IPS DF 4.7 (cell line): ENCODE results near the gene TMEM151B.
"Not testable (repeated sequence)": the region's sequence is repeated elsewhere in the genome, so short reads cannot be mapped to it uniquely, and the experiment has no call there.

Source experiments
- DNase-seq: peaks from one replicate; pipeline ENCODE4 v3.0.0-alpha.2; 2013; ENCODE audit warnings: low spot score; ENCODE audit errors: extremely low read depth

TMEM151B gene

DNA sequence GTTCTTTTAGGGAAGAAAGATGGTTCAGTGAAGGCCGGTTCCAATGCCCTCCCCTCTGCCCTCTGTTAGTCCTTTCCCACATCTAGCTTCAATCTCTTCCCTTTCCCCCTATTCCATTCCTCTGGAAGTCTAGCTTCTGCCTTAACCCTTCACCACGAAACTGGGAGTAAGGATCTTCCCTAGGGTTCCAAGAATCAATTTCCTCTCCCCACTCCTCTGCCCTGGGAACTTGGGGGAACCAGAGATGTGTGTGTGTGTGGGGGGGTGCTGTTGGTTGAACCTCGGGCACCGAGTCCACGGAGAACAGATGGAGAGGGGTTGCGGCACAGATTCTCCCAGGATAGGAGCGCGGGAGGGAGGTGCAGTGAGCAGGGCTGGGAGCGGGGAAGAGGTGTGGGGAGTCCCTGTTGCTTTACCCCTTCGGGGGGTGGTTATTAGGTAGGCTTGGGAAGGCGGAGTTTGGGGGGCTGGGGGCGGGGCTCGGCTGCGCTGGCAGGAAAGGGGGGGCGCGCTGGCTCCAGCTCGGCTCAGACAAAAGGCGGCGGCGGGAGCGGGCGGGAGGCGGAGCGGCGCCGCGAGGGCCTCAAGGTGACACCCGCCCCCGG is at the start of gene TMEM151B:
TSS of gene TMEM151B (plus strand) at position 530 of the 605 bp plus-strand sequence. CDS start 293 bp downstream, outside the sequence.
- no peak for DNase-seq

DNA sequence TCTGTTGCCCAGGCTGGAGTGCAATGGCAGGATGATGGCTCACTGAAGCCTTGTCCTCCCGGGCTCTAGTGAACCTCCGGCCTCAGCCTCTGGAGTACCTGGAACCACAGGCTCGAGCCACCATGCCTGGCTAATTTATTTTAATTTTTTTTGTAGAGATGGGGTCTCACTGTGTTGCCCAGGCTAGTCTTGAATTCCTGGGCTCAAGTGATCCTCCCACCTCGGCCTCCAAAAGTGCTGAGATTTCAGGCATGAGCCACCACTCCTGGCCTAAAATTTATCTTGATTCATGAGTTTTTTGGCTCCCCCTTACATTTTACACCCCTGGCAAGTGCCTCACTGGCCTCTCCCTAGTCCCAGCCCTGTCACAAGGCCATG is 49.3 kb upstream of the TMEM151B start:
- no peak for DNase-seq

DNA sequence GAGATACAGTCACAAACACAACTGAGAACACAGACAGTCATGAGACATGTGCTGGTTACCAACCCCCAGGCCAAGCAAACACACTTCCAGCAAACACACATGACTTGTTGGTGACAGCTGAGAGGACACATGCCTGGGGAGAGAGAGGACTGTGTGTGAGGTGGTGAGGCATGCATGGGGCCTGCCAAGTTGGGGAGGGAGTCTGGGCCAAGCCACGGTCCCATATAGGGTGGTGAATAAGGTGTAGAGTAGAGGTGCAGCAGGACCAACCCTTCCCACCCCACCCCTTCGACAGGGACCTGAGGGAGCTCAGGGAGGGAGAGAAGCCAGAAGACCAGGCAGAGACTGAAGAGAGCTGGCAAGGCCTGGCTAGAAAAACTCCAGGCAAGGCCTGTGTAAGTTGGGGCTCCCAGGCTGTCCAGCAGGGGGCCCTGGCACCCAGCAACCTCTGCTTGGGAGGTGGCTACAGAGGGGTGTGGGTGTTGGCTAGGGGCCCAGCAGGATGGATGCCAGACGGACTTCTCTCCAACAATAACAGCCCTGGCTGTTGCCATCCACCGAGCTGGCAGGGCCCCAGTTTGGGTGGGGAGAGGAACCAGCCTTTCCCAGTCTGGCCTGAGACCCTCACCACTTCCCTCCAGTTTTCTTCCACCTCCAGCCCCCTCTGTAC is 48.8 kb upstream of the TMEM151B start:
- DNase-seq: no peak

DNA sequence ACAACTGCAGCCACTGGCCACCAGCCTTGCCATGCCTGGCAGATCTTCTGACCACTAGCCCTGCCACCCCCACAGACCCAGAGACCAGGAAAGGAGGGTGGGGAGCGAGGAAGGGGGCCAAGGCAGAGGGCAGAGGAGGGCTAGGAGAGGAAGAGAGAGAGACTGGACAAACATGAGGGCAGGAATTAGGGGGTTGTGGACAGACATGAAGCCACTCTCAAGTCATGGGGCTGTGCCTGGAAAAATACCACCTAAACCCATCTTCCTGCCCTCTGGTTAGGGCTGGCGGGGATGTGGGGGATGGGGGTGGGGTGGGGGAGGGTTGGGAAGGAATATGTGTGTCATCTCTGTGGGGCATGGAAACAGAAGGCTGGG is 48.3 kb upstream of the TMEM151B start:
- no peak for DNase-seq

DNA sequence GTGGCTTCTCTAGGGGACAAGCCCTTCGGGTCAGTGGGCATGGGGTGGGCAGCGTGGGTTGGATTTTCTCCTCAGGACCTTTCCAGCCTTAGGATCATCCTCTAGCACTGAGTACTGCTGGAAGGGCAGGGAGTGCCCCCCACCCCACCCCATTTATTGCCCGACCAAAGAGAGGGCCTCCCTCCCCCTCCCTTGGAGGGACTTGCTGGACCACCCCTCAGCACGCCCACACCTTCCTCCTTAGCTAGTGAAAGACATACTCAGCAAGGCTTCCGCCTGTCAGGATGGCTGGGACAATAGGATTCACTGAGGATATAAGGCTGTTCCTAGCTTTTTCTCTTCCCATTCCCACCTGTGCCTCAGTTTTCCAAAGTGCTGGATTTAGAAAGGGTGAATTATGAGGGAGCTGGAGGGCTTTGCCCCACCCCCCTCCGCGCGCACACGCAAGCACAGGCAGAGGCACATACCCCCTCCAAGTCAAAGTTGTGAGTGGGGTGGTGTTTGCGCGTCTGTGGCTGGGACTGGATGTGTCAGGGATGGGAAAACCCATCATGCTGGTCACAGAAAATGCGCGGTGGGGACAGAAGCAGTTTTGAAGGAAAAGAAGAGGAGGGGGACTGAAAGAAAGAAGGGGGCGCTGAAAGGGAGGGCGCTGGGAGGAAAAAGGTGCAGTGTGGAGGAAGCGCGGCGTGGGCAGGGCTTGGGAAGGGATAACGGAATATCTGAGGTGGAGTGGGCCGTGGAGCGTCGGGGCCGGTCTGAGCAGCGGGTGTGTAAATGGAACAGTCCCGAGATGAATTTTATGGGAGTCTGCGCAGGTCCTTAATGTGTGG is 47.5 kb upstream of the TMEM151B start:
- DNase-seq: no peak

DNA sequence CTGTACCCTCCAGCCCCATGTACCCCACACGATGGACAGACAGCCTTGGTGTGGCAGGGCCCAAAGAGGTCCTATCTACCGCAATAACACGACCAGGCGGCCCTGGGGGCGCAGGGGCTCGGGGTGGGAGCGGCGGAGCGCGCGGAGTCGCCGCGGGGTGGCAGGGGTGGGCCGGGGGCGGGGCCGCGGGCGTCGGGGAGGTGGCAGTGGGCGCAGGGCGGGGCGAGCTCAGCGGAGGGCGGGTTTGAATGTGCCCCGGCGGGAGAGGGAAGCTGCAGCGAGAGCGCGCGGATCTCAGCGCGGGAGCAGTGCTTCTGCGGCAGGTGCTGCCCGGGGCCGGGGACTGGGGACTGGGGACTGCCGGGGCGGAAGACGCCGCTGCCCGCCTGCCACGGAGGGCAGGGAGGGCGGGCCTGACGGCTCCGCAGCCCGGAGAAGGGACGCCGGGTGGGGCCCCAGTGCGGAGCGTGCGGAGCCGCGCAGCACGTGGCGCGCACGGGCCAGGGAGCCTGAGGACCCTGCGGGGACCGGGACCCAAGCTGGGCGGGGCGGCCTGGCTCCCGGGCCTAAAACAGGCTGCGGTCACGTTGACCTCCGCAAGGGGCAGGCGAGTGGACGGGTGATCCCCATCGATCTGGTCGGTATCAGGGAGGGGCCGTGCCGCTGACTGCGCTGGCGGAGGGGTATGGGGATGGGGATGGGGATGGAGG is 46.8 kb upstream of the TMEM151B start, which contains the start of gene SLC29A1:
TSS of gene SLC29A1 (plus strand) at position 277 of the 710 bp plus-strand sequence. CDS start 3,719 bp downstream, outside the sequence.
- no peak for DNase-seq

DNA sequence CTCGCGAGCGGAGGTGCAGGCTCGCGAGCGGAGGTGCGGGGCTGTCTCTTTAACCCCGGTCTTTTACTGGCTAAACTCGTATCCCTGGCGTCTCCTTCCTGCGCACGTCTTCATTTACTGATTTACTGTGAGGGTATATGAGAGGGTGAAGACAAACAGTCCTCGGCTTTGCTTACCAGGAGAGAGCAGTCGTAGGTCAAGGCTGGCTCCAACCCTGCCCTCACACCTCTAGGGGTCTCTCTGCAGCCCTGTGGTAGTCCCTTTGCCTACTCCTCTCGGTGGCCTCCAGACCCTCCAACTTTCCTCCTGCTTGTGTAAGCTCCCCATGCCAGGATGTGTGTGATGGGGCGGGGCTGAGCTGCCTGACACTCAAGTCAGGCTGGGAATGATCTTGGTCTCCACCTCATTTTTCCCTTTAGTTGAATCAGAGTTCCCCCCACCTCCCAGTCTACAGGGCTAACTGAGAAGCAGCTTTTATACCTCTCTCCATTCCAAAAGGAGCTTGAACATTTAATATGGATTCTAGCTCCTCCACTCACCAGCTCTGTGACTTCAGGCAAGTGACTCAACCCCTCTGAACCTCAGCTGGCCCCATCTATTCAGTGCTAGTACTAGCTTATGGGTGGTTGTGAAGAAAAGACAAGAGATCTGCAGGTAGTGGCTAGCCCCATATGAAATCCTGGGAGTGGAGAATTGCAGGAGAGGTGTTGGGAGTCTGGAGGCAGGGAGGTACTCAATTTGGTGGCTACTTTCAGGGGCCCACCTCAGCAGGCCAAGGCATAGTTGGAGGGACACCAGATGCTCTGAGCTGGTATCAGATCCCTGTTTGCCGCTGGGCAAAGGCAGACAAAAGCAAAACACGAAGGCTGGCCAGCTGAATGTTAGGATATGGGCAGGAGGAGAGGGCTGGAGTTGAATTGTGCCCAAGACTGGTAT is 46.0 kb upstream of the TMEM151B start:
- no peak for DNase-seq

DNA sequence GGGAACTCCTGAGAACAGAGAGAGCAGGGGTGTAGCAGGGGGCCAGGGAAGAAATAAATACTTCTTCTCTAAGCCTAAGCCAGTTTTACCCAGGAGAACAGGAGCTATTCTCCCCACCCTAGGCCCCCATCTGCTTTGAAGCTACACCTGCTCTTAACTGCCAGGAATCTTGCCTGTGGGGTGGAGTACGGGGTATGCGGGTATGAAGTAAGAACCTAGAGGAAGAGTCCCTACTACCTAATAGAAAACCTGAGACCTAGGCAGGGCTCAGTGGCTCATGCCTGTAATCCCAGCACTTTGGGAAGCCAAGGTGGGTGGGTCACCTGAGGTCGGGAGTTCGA is 45.3 kb upstream of the TMEM151B start:
- no peak for DNase-seq

DNA sequence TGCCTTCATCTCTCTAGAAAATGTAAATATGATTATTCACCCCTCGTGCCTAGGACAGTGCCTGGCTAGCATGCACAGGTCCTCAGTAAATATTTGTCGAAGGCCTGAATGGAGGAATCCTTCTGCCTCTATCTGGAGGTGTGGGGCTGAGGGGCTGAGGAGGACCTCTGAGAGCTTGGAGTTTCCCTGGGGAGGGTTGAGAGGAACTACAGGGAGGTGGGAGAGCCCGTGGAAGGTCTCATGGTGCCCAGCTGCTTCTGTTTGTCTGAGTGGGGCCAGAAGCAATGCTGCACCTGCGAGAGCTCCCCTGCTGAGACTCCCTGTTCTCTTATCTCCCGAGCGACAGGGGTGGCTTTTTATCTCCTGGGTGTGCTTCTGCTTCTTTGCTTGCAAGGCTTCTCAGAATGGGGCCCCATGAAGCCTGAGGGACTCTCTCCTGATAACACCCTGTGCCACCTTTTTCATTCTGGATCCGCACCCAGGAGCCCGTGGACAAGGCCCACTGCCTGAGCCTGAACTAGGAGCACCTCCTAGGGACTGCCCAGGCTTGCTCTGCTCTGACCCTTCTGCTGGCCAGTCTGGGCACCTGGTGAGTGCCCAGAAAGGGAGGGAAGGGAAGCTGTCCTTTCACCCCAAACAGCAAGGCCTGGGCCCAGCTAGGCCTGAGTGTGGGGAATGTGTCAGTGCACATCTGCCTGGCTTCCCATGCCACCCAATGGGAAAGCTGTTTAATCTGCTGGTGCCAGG is 44.5 kb upstream of the TMEM151B start:
- DNase-seq: no peak

DNA sequence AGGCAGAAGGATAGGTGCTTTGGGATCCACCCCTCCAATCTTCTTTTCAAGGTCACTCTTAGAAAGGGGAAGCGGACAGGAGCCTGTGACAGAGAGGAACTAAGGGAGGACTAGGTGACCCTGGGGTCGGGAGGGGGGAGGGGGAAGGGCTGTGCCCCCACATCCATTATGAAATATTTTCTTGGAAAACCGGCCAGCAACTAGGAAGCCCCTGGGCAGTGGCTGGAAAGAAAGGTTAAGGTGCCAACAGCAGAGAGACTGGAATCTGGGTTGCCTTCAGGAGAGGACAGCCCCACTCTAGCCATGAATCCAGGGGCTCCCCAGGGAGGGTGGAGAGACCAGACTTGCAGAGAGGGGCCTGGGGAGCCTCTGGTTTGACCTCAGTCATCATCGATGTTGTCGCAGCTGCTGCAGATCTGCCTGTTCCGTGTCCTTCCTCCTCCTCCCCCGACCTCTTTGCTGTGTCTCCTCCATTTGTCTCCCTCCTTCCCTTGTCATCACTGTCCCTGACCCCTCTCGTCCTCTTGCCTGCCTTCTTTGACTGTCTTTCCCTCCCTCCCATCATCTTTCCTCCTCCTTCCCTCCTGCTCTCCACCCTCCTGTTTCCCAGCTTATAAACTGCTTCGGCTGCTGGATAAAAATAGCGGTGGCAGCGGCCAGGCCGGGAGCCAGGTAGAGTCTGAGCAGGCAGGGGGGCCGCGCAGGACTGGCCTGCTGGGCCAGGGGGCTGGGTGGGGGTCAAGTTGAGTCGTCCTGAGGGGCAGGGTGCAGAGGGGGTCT is 43.7 kb upstream of the TMEM151B start:
- DNase-seq: no peak

DNA sequence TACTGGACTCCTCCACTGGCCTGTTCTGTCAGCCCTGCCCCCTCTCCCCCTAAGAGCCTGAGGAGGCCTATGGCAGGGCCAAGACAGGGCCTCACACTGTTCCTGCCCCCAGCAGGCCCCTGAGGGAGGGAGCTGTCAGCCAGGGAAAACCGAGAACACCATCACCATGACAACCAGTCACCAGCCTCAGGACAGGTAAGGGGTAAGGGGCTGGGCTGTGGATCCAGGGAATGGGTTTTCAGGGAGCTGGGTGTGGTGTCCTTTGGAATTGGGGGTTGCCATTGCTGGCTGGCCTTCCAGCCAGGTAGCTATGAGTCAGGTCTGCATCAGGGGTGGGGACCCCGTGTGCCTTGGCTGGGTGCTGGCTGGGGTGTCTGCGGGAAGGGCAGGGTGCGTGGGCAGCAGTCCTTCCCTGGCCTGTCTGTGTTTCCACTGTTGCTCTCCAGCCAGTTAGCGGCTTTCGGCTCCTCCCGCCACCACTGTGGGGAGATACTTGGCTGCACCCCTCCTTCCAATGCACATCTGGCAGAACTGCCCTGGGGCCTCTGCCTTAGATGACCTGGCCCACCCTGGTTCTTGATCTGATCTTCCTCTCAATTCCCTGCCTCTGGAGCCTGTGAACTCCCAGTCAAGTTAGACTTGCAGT is 43.0 kb upstream of the TMEM151B start:
- DNase-seq: no peak

DNA sequence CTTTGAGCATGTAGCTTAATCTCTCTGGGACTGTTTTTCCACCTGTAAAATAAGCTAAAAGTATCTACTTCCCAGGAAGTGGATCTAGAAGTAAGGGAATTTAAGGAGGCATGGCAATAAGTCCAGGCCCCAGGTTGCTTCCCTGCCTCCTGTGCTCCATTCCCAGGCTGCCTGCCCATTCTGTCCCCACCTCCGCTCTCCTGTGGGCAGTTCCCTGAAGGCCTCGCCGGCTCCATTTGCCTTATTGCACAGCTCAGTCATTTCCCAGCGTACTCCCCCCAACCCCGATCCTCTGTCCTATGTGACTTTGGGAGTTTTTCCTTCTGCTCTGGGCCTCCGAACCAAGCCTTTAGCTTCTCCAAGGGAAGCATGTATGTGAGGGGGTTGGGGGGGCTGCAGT is 42.2 kb upstream of the TMEM151B start:
- no peak for DNase-seq

DNA sequence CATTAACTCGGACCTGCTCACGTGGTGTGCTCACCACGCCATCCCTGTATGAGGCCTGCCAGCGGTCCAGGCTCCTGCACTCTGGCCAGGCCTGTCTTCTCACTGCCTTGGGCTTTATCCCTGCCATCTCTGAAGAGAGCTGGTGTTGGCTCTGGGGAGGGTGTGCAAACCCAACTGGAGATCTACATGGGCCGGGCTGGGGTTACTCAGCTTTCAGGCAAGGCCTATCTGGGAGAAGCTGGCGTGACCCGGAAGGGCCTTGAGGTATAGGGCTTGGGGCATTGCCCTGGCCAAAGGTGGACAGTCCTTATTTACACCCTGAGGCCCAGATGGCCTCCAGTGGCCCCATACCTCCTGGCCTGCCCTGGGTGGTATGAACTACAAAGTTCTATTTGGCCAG is 41.8 kb upstream of the TMEM151B start:
- no peak for DNase-seq

DNA sequence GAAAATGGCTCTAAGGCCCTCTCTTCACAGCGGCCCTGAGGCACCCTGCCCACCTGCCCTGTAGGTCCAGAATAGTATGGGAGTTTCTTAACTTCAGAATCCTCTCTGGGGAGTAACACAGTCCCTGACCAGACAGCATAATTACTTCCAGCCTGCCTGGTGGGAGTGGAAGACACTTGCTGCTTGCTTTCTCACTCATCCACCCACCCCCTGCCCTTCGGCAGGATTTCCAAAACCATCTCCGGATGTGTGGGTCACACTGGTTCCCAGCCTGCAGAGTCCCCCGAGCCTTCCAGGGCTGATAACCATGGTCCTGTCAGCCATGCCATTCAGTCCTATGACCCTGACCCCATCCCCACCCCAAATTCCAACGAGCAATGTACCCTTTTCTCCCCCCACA is 41.4 kb upstream of the TMEM151B start:
- DNase-seq: no peak

DNA sequence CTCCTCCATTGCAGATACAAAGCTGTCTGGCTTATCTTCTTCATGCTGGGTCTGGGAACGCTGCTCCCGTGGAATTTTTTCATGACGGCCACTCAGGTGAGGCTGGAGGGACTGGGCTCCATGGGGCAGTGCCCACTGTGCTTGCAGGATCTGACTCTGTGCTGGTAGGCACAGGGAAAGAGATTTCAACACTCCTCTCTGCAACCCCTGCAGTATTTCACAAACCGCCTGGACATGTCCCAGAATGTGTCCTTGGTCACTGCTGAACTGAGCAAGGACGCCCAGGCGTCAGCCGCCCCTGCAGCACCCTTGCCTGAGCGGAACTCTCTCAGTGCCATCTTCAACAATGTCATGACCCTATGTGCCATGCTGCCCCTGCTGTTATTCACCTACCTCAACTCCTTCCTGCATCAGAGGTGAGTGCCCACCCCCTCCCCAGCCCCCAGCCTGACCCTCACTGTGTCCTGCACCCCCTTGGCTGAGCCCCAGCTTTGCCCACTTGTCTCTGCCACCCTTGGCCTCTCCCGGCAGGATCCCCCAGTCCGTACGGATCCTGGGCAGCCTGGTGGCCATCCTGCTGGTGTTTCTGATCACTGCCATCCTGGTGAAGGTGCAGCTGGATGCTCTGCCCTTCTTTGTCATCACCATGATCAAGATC is 40.7 kb upstream of the TMEM151B start:
- no peak for DNase-seq

DNA sequence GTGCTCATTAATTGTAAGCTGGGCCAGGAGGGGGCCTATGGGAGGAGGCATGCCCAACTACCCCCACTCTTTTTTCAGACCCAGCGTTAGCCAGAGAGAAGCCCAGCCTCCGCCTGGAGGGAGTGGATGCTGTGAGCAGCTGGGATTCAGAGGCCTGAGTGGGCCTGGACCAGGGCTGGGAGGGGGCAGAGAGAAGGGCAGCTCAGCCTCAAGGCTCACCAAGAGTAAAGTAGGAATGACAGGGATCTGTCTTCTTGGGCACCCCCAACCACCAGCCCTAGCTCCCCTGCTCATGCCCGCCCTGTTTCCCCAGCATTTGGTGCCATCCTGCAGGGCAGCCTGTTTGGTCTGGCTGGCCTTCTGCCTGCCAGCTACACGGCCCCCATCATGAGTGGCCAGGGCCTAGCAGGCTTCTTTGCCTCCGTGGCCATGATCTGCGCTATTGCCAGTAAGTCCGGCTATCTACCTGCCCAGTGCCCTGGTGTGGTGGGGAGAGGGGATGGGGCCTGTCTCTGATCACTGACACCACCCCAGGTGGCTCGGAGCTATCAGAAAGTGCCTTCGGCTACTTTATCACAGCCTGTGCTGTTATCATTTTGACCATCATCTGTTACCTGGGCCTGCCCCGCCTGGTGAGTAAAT is 40.1 kb upstream of the TMEM151B start:
- no peak for DNase-seq

DNA sequence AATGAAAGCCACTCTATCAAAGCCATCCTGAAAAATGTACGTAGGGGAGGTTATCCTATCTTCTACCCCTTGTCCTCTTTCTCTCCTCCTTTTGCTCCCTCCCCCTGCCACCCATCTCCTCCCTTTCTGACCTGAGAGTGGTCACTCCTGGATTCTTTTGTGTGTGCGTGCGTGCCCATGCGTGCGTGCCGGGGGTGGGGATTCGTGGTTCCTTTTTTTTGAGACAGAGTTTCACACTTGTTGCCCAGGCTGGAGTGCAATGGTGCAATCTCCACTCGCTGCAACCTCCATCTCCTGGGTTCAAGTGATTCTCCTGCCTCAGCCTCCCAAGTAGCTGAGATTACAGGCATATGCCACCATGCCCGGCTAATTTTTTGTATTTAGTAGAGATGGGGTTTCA is 38.8 kb upstream of the TMEM151B start:
- not testable (repeated sequence) for DNase-seq
